ENCODE data around the gene TMEM132C.

- TF ChIP-seq CTCF (IDR thresholded peaks at IDR 0.05) = no peak
- TF ChIP-seq POLR2A (IDR thresholded peaks at IDR 0.05) = no peak
Observed at GRCh38 chr12:128425666-128426331, 158.8 kb downstream of the TMEM132C start.

Measured in heart left ventricle (tissue), 13 donors.